Activated CD4-positive, alpha-beta T cell treated with anti-CD3 and anti-CD28 coated beads for 4 hours (primary cell): ENCODE data around the gene DIDO1.

Experiments used
- DNase-seq, 2 donors: peaks; one replicate each; pipeline ENCODE4 v3.0.0-alpha.2; 2020

Gene DIDO1

GRCh38 chr20:62889871-62890270 is 36.4 kb downstream of the DIDO1 start:
- no peak for DNase-seq

DNA sequence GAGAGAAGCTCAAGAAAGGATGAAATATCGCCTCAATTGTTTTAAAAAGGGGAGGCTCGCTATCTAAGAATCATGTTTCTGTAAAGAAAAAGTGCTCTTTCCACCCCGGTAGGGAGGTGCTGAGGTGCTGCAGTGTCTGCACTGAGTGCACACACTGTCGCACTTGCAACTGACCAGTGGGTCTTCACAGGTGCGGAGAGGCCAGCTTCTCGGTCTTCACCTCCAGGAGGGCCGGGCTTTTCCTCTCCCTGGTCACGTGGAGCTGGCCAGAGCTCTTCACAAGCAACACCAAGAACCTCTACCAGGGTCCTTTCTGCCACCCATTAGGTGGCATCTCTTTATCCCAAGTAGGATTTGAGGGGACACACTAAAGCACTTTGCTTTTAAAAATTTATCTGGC is 36.9 kb downstream of the DIDO1 start:
- no peak for DNase-seq

- no peak for DNase-seq
These were observed 37.4 kb downstream of the DIDO1 start for GRCh38 chr20:62888910-62889309.

GRCh38 chr20:62888406-62888805 is 37.9 kb downstream of the DIDO1 start:
- no peak for DNase-seq

- no peak for DNase-seq
These were observed 38.5 kb downstream of the DIDO1 start for GRCh38 chr20:62887860-62888239.

GRCh38 chr20:62887152-62887859 is 39.0 kb downstream of the DIDO1 start:
- DNase-seq: no peak

DNA sequence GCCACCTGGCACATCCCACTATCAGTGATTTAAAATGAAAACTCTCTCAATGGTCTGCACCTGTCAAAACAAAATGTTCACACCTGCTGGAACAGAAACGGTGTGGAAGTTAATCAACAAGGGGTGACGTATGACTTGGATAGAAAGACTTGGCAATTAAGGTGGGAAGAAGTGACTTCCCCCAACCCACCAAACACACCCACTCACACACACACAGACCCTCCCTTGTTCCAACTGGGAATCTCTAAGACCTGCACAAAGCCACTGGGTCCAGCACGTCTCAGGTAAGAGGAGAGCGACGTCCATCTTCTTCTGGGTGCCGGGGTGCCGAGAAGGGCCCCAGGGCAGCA is 39.6 kb downstream of the DIDO1 start:
- DNase-seq: no peak

DNA sequence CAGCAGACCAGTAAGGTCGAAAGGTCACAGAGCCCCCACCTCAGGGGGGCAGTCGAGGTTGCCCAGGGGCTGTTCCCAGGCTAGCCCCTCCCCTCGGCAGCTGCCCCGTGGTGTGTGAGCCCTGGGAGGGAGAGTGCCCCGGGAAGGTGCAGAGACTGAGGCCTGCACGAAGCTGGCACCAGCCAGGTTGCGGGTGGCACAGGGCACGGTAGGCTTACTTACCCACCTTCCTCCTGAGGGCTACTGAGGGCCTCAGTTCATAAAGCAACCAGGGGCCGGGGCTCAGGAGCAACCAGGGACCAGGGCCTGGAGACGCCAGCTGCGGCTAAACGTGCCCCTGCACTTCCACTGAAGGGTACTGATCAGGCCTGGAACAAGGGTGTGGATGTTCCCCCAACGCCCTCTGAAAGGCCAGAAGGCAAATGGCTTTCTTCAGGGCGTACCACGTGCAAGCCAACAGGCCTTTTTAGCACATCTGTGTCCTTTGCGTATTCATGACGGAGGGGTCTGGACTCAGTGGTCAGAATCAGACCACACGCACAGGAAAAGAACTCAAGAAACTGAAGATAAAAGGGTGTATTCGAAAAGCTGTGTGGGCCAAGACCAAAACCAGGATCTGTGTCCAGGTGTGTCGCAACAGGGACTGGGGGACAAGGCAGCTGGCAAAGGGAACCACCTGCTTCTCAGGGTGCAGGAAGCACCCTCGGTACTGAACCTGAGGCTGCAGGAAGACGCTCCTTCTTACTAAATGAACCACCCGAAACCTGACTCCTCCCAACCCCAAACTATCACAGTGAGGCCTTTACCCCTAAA is 40.2 kb downstream of the DIDO1 start:
- no peak for DNase-seq

DNA sequence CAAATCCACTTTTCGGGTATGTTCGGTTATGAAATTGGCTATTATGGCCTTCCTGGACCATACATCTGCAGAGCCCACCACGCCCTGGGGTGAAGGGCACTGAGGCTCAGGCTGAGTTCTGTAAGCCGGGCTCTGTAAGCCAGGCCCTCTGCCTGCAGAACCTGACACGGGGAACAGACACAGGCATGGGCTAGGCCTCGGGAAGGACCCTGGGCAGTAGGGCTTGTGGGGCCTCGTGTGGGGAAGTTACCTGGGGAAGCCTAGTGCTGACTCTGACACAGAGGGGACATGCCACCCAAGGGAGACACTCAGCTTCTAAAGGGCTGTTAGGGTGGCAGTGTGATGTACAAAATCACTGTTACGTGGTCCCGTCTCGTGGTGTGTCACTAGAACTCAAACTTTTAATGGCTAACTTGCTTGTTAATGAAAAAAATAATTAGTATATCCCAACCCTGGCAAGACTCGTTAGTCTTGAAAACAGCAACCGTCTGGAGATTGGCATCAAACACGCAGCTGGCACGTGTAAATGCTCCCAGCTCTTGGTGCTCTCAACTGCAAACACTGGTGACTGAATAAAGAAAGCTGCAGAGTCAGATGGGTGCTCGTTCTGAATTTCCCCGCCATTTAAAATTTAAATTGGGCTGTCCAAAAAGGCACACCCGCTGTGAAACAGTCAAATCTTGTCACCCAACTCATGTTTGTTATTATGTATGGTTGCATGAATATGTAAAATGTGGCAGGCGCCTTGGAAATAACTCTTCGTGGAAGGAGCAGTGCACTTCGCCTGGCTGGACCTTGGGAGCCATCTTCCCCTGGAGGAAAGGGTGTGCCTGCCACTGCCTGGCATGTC is 41.0 kb downstream of the DIDO1 start:
- DNase-seq: no peak

DNA sequence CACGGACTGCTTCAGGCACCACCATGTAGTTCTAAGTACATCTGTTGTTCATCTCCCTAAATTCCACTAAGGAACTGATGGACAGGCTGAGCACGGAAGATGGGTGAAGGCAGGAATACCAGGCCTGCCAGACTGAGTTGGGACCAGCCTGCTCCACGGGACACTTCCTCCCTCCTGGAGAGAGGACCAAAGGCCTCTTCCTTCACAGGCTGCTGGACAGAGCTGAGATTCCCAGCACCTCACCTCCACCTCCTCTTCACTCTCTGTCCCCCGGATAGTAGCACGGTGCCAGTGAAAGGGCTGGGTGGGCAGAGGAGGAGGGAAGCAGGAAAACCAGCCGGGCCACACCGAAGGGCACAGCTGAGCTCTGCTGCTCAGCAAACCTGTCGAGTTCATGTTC is 41.7 kb downstream of the DIDO1 start:
- no peak for DNase-seq

DNA sequence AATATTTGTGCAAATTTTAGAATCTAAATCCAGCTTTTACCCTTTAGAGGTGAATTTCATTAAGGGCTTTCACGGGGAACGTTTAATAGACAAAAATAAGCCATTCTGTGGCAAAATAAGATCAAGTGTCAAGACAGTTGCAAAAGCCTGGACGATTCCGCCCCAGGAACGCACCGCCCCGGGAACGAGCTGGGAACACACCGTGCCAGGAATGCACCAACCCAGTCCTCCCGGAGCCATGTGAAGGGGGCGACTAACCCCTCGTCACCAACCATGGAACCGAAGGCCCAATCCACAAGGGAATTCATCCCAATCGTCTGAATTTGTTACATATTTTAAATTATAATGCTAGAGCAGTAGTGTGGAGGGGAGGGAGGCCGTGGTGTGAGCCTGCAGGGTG is 43.9 kb downstream of the DIDO1 start:
- no peak for DNase-seq

GRCh38 chr20:62881662-62882395 is 44.5 kb downstream of the DIDO1 start:
- no peak for DNase-seq

GRCh38 chr20:62880935-62881661 is 45.2 kb downstream of the DIDO1 start:
- DNase-seq: no peak

- no peak for DNase-seq
These were observed 46.0 kb downstream of the DIDO1 start for GRCh38 chr20:62880147-62880934.

- DNase-seq: no peak
These were observed 46.8 kb downstream of the DIDO1 start for GRCh38 chr20:62879275-62880146.

GRCh38 chr20:62878244-62879038 is 47.9 kb downstream of the DIDO1 start:
- DNase-seq: no peak

- DNase-seq: no peak
These were observed 49.1 kb downstream of the DIDO1 start for GRCh38 chr20:62876902-62877816.

GRCh38 chr20:62876501-62876901 is 49.8 kb downstream of the DIDO1 start:
- DNase-seq: no peak
